ENCODE measurements around the gene CDH2. TPM values are rescaled to one million over a fixed set of nuclear protein-coding genes. Genes with fewer than 3 reads are reported as not detected.

CDH2 gene
- total RNA-seq (2014; rRNA removed; shearing (Covaris generic)) (157 and 165 TPM in 2 replicates), polyA plus RNA-seq (2016; fragmentation: Nextera tagmentation; extraction: Ambion mirVana) (103 and 107 TPM in 2 replicates)

GRCh38 chr18:28176948-28177827 lies at the start of gene CDH2:
Gene CDH2 (minus strand): TSS chr18:28177130. CDS start chr18:28177022, 108 bp downstream.
- no peaks in the 10 kb centered on the region for H3K9me2 ChIP-seq (ENCODE audit: insufficient read depth)
- 1 to 3% methylated on average over 34 to 69 of the region's 105 CpGs for WGBS, 2 experiments (ENCODE audit: low coverage in 1 of 2, low lambda C conversion rate in 2 of 2, missing lambda C conversion rate in 2 of 2)
- peak within 1 kb of the TSS; percentile 75 for H3K9ac ChIP-seq
- H3K4me3 ChIP-seq = peak within 1 kb of the TSS; percentile 76
- TF ChIP-seq EZH2 (IDR thresholded peaks at IDR 0.05; ENCODE audit: insufficient read depth, poor library complexity, severe bottlenecking) (no peak), EZH2phosphoT487 (IDR thresholded peaks at IDR 0.05; ENCODE audit: insufficient read depth, low read depth) (no peak)
- no peaks in the 10 kb centered on the region for H3K36me3 ChIP-seq (ENCODE audit: low read depth)
- H3K4me1 ChIP-seq (ENCODE audit: insufficient read depth) = peaks cover 47% of the 10 kb centered on the region
- H3K27ac ChIP-seq = peak within 1 kb of the TSS; percentile 50
- H3K9me3 ChIP-seq (ENCODE audit: low read depth) = no peaks in the 10 kb centered on the region
- H2AFZ ChIP-seq = peak within 1 kb of the TSS; percentile 79
- H3K27me3 ChIP-seq (replicated peaks; ENCODE audit: insufficient read depth) = no peaks in the 10 kb centered on the region
- H3K4me2 ChIP-seq (ENCODE audit: unreplicated experiment) = peak within 1 kb of the TSS; percentile 86
- peak; percentile 91 for DNase-seq
- H3K79me2 ChIP-seq (ENCODE audit: insufficient read depth) = peaks cover 68% of the 10 kb centered on the region
- 0 out of 2 replicates have a peak, but pooled peaks cover 5% of the 10 kb centered on the region for H4K20me1 ChIP-seq (ENCODE audit: insufficient read depth)
- peaks cover 11% of the 10 kb centered on the region for H3F3A ChIP-seq (ENCODE audit: insufficient read depth)
- in situ Hi-C loops (cut with MboI) = loop anchor here (25.0 kb wide), 1 partner anchor 490 kb away; no protein-coding TSS in a partner anchor

DNA sequence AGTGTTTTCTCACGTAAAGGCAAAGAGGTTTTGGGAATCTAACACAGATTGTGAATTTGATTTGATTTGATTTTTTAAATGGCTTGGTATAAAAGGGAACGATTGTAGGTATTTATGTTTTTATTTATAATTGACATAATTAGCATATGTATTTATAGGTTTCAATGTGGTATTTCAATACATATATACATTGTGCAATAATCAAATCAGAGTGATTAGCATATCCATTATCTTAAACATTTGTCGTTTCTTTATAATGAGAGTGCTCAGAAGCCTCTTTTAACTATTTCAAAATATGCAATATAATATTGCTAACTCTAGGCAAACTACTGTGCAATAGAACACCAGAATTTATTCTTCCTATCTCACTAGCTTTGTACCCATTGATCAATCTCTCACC lies 35.1 kb upstream of the CDH2 start:
- no peaks in the 10 kb centered on the region for H3K9me3 ChIP-seq (ENCODE audit: low read depth)
- in situ Hi-C loops (cut with MboI) = no loop called here

GRCh38 chr18:28208712-28209265 lies 31.9 kb upstream of the CDH2 start:
- H3K4me1 ChIP-seq (ENCODE audit: insufficient read depth) = peaks cover 10% of the 10 kb centered on the region
- H2AFZ ChIP-seq = no peak overlapping the region
- H3K9me3 ChIP-seq (ENCODE audit: low read depth) = no peaks in the 10 kb centered on the region
- in situ Hi-C loops (cut with MboI) = no loop called here
- H3K27ac ChIP-seq = no peak overlapping the region
- H3K4me2 ChIP-seq (ENCODE audit: unreplicated experiment) = no peak overlapping the region
- H3K4me3 ChIP-seq = no peak overlapping the region
- peak; percentile 20 for DNase-seq
- no peak overlapping the region for H3K9ac ChIP-seq
- no peaks in the 10 kb centered on the region for H3K27me3 ChIP-seq (replicated peaks; ENCODE audit: insufficient read depth)
- no peaks in the 10 kb centered on the region for H3K36me3 ChIP-seq (ENCODE audit: low read depth)
- TF ChIP-seq EZH2phosphoT487 (IDR thresholded peaks at IDR 0.05; ENCODE audit: insufficient read depth, low read depth) = no peak
- no peak for TF ChIP-seq EZH2 (IDR thresholded peaks at IDR 0.05; ENCODE audit: insufficient read depth, poor library complexity, severe bottlenecking)
- 57 to 62% methylated on average over 11 of the region's 11 CpGs for WGBS, 2 experiments (ENCODE audit: low coverage in 1 of 2, low lambda C conversion rate in 2 of 2, missing lambda C conversion rate in 2 of 2)
- no peaks in the 10 kb centered on the region for H3K79me2 ChIP-seq (ENCODE audit: insufficient read depth)
- H4K20me1 ChIP-seq (ENCODE audit: insufficient read depth) = no peaks in the 10 kb centered on the region
- no peaks in the 10 kb centered on the region for H3K9me2 ChIP-seq (ENCODE audit: insufficient read depth)
- H3F3A ChIP-seq (ENCODE audit: insufficient read depth) = 0 out of 2 replicates have a peak, but pooled peaks cover 4% of the 10 kb centered on the region

More for the DNA sequence above, 35.1 kb upstream of the CDH2 start:
- Histone ChIP-seq H3K27me3 (replicated peaks; ENCODE audit: insufficient read depth) (no peaks in the 10 kb centered on the region), H3K4me1 (ENCODE audit: insufficient read depth) (no peaks in the 10 kb centered on the region), H3K9ac (no peak overlapping the region), H3K4me3 (no peak overlapping the region), H3K9me2 (ENCODE audit: insufficient read depth) (no peaks in the 10 kb centered on the region), H4K20me1 (ENCODE audit: insufficient read depth) (no peaks in the 10 kb centered on the region), H3K4me2 (ENCODE audit: unreplicated experiment) (no peak overlapping the region), H3K36me3 (ENCODE audit: low read depth) (no peaks in the 10 kb centered on the region), H3K79me2 (ENCODE audit: insufficient read depth) (no peaks in the 10 kb centered on the region), H2AFZ (no peak overlapping the region), H3K27ac (no peak overlapping the region), H3F3A (ENCODE audit: insufficient read depth) (no peaks in the 10 kb centered on the region)
- TF ChIP-seq EZH2phosphoT487 (IDR thresholded peaks at IDR 0.05; ENCODE audit: insufficient read depth, low read depth) = no peak
- TF ChIP-seq EZH2 (IDR thresholded peaks at IDR 0.05; ENCODE audit: insufficient read depth, poor library complexity, severe bottlenecking) = no peak
- WGBS, 2 experiments (ENCODE audit: low coverage in 1 of 2, low lambda C conversion rate in 2 of 2, missing lambda C conversion rate in 2 of 2) = 42 to 46% methylated on average over 3 of the region's 3 CpGs
- DNase-seq = no peak

- Histone ChIP-seq H3K4me2 (ENCODE audit: unreplicated experiment) (no peak overlapping the region), H3K4me3 (no peak overlapping the region), H3K79me2 (ENCODE audit: insufficient read depth) (no peaks in the 10 kb centered on the region), H3K27ac (no peak overlapping the region), H3F3A (ENCODE audit: insufficient read depth) (0 out of 2 replicates have a peak, but pooled peaks cover 6% of the 10 kb centered on the region), H3K9me2 (ENCODE audit: insufficient read depth) (no peaks in the 10 kb centered on the region), H3K36me3 (ENCODE audit: low read depth) (no peaks in the 10 kb centered on the region), H4K20me1 (ENCODE audit: insufficient read depth) (no peaks in the 10 kb centered on the region), H3K4me1 (ENCODE audit: insufficient read depth) (peaks cover 16% of the 10 kb centered on the region), H2AFZ (no peak overlapping the region), H3K27me3 (replicated peaks; ENCODE audit: insufficient read depth) (no peaks in the 10 kb centered on the region), H3K9ac (no peak overlapping the region), H3K9me3 (ENCODE audit: low read depth) (no peaks in the 10 kb centered on the region)
- WGBS, 2 experiments (ENCODE audit: low coverage in 1 of 2, low lambda C conversion rate in 2 of 2, missing lambda C conversion rate in 2 of 2) = 59 to 77% methylated on average over 1 of the region's 1 CpG
- TF ChIP-seq EZH2 (IDR thresholded peaks at IDR 0.05; ENCODE audit: insufficient read depth, poor library complexity, severe bottlenecking) (no peak), EZH2phosphoT487 (IDR thresholded peaks at IDR 0.05; ENCODE audit: insufficient read depth, low read depth) (no peak)
- in situ Hi-C loops (cut with MboI) = no loop called here
- no peak for DNase-seq
Observed at GRCh38 chr18:28208268-28208667, 31.3 kb upstream of the CDH2 start.
